HL-60 (cell line): ENCODE measurements around the gene SORL1.

Experiments used
- GABPA ChIP-seq: IDR thresholded peaks from 2 replicates; pipeline ENCODE4 v1.6.1; 2012; ENCODE audit warnings: low read depth
- POLR2AphosphoS5 ChIP-seq: IDR thresholded peaks from 2 replicates; pipeline ENCODE4 v1.6.1; 2012; ENCODE audit warnings: low read depth
- SPI1 ChIP-seq: IDR thresholded peaks from 2 replicates; pipeline ENCODE4 v1.6.1; 2012; ENCODE audit warnings: low read depth, mild to moderate bottlenecking, borderline replicate concordance
- TF ChIP-seq, protein P1 (sequence below): IDR thresholded peaks from one replicate; pipeline ENCODE4 v1.5.1; 2011; ENCODE audit warnings: low read length, control low read depth, inconsistent platforms; ENCODE audit not compliant: insufficient read depth
- TF ChIP-seq, protein P2 (sequence below): IDR thresholded peaks from 2 replicates; pipeline ENCODE4 v1.6.1; 2012; ENCODE audit warnings: low read depth; ENCODE audit not compliant: insufficient replicate concordance

DNA sequence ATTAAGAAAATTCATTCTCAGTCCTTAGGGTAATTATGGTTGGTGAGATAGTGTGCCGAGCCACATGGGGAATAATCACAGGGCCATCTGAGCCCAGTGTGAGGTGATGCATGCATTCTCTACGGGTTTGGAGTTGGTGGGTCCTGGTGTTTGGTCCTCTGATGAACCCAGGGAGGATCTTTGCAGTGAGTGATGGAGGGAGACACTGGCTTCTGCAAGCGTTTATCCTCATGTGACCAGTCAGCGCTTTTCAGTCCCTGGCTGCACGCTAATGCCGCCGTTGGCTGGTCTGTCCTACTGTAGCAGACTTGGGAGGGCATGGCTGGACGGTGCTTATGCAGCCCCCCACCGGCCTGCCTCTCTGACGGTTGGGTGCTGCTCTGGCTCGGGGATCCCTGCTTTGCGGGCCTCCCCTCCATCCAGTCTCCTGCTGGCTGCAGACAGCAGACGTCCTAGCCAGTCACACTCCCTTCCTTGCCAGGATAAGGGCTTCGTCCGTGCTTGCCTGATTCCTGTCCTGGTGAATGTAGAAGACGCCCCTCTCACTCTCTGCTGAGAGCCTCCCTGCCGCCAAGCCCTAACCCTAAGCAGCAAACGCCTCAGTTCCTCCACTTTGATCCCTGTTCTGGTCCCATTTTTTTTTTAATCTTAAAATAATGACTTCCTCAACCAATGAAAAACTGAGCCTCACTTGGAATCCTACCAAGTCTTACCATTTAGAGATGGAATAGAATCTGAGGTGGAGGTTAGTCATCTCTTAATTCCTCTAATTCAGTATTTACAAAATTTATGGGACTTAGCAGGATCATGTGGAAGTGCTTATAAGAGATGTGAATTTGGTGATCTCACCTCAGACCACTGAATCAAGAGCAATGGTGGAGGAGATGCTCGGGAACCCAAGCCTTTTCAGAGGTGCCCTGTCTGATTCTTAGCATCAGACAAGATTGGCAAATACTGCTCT is 144.4 kb downstream of the SORL1 start:
- TF ChIP-seq, protein P1, sequence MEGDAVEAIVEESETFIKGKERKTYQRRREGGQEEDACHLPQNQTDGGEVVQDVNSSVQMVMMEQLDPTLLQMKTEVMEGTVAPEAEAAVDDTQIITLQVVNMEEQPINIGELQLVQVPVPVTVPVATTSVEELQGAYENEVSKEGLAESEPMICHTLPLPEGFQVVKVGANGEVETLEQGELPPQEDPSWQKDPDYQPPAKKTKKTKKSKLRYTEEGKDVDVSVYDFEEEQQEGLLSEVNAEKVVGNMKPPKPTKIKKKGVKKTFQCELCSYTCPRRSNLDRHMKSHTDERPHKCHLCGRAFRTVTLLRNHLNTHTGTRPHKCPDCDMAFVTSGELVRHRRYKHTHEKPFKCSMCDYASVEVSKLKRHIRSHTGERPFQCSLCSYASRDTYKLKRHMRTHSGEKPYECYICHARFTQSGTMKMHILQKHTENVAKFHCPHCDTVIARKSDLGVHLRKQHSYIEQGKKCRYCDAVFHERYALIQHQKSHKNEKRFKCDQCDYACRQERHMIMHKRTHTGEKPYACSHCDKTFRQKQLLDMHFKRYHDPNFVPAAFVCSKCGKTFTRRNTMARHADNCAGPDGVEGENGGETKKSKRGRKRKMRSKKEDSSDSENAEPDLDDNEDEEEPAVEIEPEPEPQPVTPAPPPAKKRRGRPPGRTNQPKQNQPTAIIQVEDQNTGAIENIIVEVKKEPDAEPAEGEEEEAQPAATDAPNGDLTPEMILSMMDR, result no peak
- TF ChIP-seq POLR2AphosphoS5, result no peak
- no peak for TF ChIP-seq SPI1
- TF ChIP-seq, protein P2, sequence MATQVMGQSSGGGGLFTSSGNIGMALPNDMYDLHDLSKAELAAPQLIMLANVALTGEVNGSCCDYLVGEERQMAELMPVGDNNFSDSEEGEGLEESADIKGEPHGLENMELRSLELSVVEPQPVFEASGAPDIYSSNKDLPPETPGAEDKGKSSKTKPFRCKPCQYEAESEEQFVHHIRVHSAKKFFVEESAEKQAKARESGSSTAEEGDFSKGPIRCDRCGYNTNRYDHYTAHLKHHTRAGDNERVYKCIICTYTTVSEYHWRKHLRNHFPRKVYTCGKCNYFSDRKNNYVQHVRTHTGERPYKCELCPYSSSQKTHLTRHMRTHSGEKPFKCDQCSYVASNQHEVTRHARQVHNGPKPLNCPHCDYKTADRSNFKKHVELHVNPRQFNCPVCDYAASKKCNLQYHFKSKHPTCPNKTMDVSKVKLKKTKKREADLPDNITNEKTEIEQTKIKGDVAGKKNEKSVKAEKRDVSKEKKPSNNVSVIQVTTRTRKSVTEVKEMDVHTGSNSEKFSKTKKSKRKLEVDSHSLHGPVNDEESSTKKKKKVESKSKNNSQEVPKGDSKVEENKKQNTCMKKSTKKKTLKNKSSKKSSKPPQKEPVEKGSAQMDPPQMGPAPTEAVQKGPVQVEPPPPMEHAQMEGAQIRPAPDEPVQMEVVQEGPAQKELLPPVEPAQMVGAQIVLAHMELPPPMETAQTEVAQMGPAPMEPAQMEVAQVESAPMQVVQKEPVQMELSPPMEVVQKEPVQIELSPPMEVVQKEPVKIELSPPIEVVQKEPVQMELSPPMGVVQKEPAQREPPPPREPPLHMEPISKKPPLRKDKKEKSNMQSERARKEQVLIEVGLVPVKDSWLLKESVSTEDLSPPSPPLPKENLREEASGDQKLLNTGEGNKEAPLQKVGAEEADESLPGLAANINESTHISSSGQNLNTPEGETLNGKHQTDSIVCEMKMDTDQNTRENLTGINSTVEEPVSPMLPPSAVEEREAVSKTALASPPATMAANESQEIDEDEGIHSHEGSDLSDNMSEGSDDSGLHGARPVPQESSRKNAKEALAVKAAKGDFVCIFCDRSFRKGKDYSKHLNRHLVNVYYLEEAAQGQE, result no peak
- TF ChIP-seq GABPA, result no peak
